Measurements from ENCODE around the gene ARHGAP42. TPM values are rescaled to one million over a fixed set of nuclear protein-coding genes. Genes with fewer than 3 reads are reported as not detected.

Gene ARHGAP42
- total RNA-seq, 1 experiment from 2014 or later: 8.0 TPM

DNA sequence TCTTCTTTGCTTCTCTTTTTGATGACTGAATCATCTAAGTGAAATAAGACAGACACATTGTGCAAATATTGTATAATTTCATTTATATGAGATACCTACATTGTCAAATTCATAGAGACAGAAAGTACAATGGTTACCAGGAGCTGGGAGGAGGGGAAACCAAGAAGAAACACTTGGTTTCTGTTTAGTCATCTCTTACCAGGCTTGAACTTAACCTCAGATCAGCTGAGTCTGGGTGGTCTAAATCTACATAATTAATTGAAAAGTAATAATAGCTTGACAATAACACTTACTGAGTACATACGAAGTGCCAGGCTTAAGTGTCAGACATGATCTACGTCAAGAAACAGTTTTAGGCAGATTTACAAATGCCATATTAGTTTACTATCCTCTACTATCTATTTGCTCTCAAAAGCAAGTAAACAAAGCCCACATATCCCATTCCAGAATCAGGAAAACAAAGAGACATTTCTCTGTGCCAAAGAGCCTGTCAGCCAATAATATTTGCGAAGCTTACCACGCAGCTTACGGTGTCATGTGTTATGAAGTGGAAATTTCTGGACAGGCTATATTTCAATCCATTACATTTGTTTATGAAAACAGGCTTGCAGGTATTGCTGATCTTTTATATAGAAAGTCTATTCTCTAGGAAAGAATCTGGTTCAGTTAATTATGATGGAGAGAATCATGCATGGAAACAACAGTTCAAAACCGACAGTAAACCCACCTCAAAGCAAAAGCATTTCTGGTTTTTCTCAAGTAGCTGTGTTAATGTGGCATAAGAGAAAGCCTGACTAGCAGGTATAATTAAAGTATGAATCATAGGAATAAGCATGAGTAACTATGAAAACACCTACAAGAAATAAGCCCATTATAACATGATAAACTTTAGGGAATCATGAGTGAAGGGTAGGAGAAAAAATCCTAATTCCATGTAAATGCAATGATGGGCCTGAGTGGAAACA, 2.7 kb upstream of the ARHGAP42 start:
- H3K36me3 ChIP-seq (ENCODE audit: insufficient read depth, low read length, poor library complexity, severe bottlenecking): no peaks in the 10 kb centered on the region

DNA sequence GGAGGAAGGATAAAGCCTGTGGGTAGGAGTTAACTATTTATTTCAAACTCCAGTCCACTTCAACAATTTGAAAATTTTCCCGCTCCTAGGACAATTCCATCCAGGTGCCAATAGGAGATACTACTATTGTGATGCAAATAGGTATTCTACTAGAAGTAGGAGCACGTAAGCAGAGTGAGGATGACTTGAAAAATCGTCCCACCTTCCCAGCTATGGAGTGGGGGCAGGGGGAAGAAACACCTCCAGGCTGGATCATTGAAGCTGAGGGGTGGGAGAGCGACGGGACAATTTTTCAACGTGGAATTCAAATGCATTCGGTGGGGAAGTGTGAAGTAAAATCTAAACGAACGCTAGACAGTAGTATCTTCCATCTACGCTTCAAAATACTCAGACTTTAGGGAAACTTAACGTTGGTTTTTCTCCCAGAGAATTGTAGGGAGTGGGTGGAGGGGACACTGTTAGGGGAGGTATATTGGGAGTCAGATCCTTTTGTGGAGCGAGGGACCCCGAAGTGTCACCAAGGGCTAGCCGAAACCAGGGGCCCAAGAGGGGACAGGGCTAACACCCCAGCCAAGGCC, 523 bp upstream of the ARHGAP42 start:
- POLR2A ChIA-PET (ENCODE audit: low non-redundant PET): no interaction called here
- H3K9me3 ChIP-seq (ENCODE audit: low read depth, low read length, poor library complexity, severe bottlenecking): no peaks in the 10 kb centered on the region
- peak overlapping the region; percentile 86 for H3K4me3 ChIP-seq (ENCODE audit: low read depth, low read length, poor library complexity, severe bottlenecking)
- H3K4me1 ChIP-seq (ENCODE audit: insufficient read depth, low read length, poor library complexity, severe bottlenecking): peaks cover 4% of the 10 kb centered on the region
- no peaks in the 10 kb centered on the region for H3K27me3 ChIP-seq (replicated peaks; ENCODE audit: insufficient read depth, low read depth, low read length, poor library complexity)
- H3K27ac ChIP-seq (ENCODE audit: low read depth, low read length, poor library complexity, severe bottlenecking): no peak overlapping the region
- CTCF ChIA-PET: no interaction called here
- TF ChIP-seq, protein P1, sequence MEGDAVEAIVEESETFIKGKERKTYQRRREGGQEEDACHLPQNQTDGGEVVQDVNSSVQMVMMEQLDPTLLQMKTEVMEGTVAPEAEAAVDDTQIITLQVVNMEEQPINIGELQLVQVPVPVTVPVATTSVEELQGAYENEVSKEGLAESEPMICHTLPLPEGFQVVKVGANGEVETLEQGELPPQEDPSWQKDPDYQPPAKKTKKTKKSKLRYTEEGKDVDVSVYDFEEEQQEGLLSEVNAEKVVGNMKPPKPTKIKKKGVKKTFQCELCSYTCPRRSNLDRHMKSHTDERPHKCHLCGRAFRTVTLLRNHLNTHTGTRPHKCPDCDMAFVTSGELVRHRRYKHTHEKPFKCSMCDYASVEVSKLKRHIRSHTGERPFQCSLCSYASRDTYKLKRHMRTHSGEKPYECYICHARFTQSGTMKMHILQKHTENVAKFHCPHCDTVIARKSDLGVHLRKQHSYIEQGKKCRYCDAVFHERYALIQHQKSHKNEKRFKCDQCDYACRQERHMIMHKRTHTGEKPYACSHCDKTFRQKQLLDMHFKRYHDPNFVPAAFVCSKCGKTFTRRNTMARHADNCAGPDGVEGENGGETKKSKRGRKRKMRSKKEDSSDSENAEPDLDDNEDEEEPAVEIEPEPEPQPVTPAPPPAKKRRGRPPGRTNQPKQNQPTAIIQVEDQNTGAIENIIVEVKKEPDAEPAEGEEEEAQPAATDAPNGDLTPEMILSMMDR (conservative IDR thresholded peaks at IDR 0.05; ENCODE audit: low read depth, low read length): no peak
- TF ChIP-seq EZH2 (IDR thresholded peaks at IDR 0.05; ENCODE audit: borderline replicate concordance, low read depth, low read length, poor library complexity, severe bottlenecking): no peak
- no peak for DNase-seq (ENCODE audit: low spot score)
- intact Hi-C loops (cut with micrococcal nuclease; ENCODE audit: unreplicated experiment): no loop called here
- H3K36me3 ChIP-seq (ENCODE audit: insufficient read depth, low read length, poor library complexity, severe bottlenecking): no peaks in the 10 kb centered on the region
- no TSS peak for BruUV-seq (replicated peaks)

More for the DNA sequence above, 2.7 kb upstream of the ARHGAP42 start:
- Histone ChIP-seq H3K9me3 (ENCODE audit: low read depth, low read length, poor library complexity, severe bottlenecking) (no peaks in the 10 kb centered on the region), H3K27me3 (replicated peaks; ENCODE audit: insufficient read depth, low read depth, low read length, poor library complexity) (no peaks in the 10 kb centered on the region), H3K27ac (ENCODE audit: low read depth, low read length, poor library complexity, severe bottlenecking) (no peak overlapping the region), H3K4me1 (ENCODE audit: insufficient read depth, low read length, poor library complexity, severe bottlenecking) (peaks cover 4% of the 10 kb centered on the region), H3K4me3 (ENCODE audit: low read depth, low read length, poor library complexity, severe bottlenecking) (no peak overlapping the region)
- ChIA-PET CTCF (no interaction called here), POLR2A (ENCODE audit: low non-redundant PET) (interaction anchor here (0.8 kb wide), 1 partner anchor 444 kb away, joined by 4 read pairs; no protein-coding TSS in a partner anchor)
- BruUV-seq (replicated peaks): no TSS peak
- no peak for DNase-seq (ENCODE audit: low spot score)
- intact Hi-C loops (cut with micrococcal nuclease; ENCODE audit: unreplicated experiment): no loop called here
- TF ChIP-seq, protein P1 (conservative IDR thresholded peaks at IDR 0.05; ENCODE audit: low read depth, low read length): no peak
- TF ChIP-seq EZH2 (IDR thresholded peaks at IDR 0.05; ENCODE audit: borderline replicate concordance, low read depth, low read length, poor library complexity, severe bottlenecking): no peak

- Histone ChIP-seq H3K27ac (ENCODE audit: low read depth, low read length, poor library complexity, severe bottlenecking) (peak overlapping the region; percentile 64), H3K4me1 (ENCODE audit: insufficient read depth, low read length, poor library complexity, severe bottlenecking) (peaks cover 4% of the 10 kb centered on the region), H3K9me3 (ENCODE audit: low read depth, low read length, poor library complexity, severe bottlenecking) (no peaks in the 10 kb centered on the region), H3K27me3 (replicated peaks; ENCODE audit: insufficient read depth, low read depth, low read length, poor library complexity) (no peaks in the 10 kb centered on the region), H3K36me3 (ENCODE audit: insufficient read depth, low read length, poor library complexity, severe bottlenecking) (no peaks in the 10 kb centered on the region), H3K4me3 (ENCODE audit: low read depth, low read length, poor library complexity, severe bottlenecking) (peak overlapping the region; percentile 86)
- no TSS peak for BruUV-seq (replicated peaks)
- ChIA-PET CTCF (interaction anchor here (0.6 to 1.0 kb wide), 6 partner anchors 8 to 221 kb away, joined by 3 to 7 read pairs (median 5); no protein-coding TSS in a partner anchor), POLR2A (ENCODE audit: low non-redundant PET) (interaction anchor here (0.6 to 0.7 kb wide), 2 partner anchors 130 to 191 kb away, joined by 3 to 4 read pairs; no protein-coding TSS in a partner anchor)
- TF ChIP-seq, protein P1 (conservative IDR thresholded peaks at IDR 0.05; ENCODE audit: low read depth, low read length): peak; percentile 76
- TF ChIP-seq EZH2 (IDR thresholded peaks at IDR 0.05; ENCODE audit: borderline replicate concordance, low read depth, low read length, poor library complexity, severe bottlenecking): no peak
- peak; percentile 87 for DNase-seq (ENCODE audit: low spot score)
- intact Hi-C loops (cut with micrococcal nuclease; ENCODE audit: unreplicated experiment): no loop called here
Observed at GRCh38 chr11:100687630-100688395, 725 bp downstream of the ARHGAP42 start.

Data from A673 (cell line).